GM18505 (cell line): ENCODE measurements around the gene OST4.

Source experiments
- ATAC-seq: cut with Tn5 transposase; IDR thresholded peaks from one replicate; pipeline ENCODE4 v1.9.1; 2021; ENCODE audit not compliant: unreplicated experiment
- POLR2A ChIP-seq: IDR thresholded peaks from 4 replicates; pipeline ENCODE4 v1.6.1; 2011; ENCODE audit warnings: borderline replicate concordance; ENCODE audit not compliant: insufficient read depth, insufficient read length; ENCODE audit errors: extremely low read depth

Gene OST4

GRCh38 chr2:27042985-27043634 is 28.3 kb downstream of the OST4 start:
- ATAC-seq = no peak
- TF ChIP-seq POLR2A = no peak

GRCh38 chr2:27042159-27042661 is 29.2 kb downstream of the OST4 start:
- no peak for TF ChIP-seq POLR2A
- peak; percentile 59 for ATAC-seq

GRCh38 chr2:27041752-27042151 is 29.7 kb downstream of the OST4 start:
- ATAC-seq = peak; percentile 23
- no peak for TF ChIP-seq POLR2A

GRCh38 chr2:27040282-27040681 is 31.2 kb downstream of the OST4 start:
- ATAC-seq = no peak
- no peak for TF ChIP-seq POLR2A

- no peak for TF ChIP-seq POLR2A
- no peak for ATAC-seq
Observed at GRCh38 chr2:27039871-27040270, 31.6 kb downstream of the OST4 start.

DNA sequence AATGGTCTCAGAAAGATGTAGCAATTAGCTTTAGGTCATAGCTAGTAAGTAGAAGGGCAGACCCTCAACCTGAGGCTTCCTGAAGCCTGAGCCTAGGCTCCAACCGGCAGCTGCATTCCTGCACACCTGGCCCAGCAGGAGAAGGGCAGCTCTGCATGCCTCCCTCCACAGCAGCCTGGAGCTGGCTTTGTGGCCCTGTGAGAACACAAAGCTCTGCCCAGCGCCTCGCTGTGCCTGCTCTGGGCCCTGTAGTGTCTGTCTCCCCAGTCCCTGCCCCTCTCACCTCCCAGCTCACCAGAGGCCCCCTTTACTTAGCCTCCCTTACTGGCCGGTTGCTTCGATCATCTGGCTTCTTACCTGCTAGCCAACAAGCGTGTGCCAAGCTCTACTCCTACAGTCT is 32.0 kb downstream of the OST4 start:
- TF ChIP-seq POLR2A = no peak
- no peak for ATAC-seq

DNA sequence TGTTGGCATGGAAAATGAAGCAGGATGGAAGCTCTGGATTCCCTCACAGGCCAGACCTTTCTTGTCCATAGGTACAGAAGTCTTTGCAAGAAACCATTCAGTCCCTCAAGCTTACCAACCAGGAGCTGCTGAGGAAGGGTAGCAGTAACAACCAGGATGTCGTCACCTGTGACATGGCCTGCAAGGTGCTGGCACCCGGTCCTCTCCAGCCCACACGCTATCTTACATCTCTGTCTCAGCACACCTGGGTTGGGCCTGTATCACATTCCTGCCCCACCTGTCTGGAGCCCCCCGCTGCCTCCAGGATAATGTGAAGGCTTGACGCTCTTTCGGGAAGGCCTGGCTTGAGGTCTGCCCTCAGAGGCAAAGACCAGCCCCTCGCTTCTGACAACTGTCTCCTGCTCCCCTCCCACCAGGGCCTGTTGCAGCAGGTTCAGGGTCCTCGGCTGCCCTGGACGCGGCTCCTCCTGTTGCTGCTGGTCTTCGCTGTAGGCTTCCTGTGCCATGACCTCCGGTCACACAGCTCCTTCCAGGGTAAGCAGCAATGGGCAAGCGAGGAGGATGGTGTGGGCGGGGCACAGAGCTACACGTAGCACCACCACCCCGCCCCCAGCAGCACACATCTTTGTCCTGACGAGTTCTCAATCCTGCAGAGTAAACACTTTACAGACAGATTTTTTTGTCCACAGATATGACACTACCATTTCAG is 32.7 kb downstream of the OST4 start:
- no peak for ATAC-seq
- TF ChIP-seq POLR2A = no peak

DNA sequence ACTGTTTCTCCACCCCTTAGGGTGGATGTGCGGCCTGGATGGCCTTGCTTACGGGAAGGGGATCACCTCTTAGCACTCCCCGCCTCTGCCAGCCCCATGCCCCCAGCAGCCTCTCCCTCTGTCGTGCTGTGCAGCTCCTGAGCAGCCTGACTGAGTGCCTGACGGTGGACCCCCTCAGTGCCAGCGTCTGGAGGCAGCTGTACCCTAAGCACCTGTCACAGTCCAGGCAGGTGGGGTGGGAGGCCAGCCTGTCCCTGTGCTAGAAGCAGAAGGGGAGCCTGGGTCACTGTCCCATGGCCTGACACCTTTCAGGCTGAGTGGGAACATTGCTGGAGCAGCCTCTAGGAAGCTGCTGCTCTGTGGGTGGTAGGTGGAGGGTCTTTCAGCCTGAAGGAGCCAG is 33.4 kb downstream of the OST4 start:
- no peak for ATAC-seq
- TF ChIP-seq POLR2A = no peak

- TF ChIP-seq POLR2A = no peak
- no peak for ATAC-seq
Observed at GRCh38 chr2:27033253-27033852, 38.1 kb downstream of the OST4 start.

DNA sequence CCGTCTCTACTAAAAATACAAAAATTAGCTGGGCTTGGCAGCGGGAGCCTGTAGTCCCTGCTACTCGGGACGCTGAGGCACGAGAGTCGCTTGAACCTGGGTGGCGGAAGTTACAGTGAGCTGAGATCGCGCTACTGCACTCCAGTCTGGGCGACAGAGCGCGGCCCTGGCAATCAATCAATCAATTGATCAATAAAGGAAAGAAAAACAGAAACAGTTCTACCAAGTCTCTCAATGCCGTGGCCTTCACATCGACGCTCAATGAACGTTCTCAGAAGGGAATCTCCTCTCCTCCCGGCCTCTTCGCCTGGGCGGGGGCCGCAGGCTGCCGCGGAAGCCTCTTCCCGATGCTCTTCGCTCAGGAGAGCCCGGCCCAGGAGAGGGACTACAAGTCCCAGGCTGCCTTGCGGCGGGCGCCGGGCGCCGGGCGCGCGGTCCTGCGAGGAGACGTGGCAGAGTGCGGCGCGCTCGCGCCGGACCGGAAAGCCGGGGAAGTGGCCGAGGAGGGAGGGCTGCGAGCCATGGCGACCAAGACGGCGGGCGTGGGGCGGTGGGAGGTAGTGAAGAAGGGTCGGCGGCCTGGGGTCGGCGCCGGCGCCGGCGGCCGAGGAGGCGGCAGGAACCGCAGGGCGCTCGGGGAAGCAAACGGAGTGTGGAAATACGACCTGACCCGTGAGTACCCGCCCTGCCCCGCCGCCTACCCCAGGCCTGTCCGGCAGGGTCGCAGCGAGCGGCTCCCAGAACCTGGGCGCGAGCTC is 38.8 kb downstream of the OST4 start, which contains the start of gene TMEM214:
TSS of gene TMEM214 (plus strand) at position 471 of the 758 bp plus-strand sequence. CDS start at position 522, 51 bp downstream.
- peak; percentile 81 for ATAC-seq
- TF ChIP-seq POLR2A = peak; percentile 83

DNA sequence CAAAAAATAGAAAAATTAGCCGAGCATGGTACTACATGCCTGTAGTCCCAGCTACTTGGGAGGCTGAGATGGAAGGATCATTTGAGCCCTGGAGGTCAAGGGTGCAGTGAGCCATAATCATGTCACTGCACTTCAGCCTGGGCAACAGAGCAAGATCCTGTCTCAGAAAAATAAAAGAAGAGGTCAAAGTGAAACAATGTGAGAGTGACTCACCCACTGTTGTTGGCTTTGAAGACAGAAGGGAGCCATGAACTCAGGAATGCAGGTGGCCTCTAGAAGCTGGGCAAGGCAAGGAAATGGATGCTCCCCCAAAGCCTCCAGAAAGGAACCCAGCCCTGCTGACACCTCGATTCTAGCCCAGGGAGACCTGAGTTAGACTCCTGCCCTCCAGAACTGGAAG is 42.4 kb downstream of the OST4 start:
- TF ChIP-seq POLR2A = no peak
- ATAC-seq = no peak

DNA sequence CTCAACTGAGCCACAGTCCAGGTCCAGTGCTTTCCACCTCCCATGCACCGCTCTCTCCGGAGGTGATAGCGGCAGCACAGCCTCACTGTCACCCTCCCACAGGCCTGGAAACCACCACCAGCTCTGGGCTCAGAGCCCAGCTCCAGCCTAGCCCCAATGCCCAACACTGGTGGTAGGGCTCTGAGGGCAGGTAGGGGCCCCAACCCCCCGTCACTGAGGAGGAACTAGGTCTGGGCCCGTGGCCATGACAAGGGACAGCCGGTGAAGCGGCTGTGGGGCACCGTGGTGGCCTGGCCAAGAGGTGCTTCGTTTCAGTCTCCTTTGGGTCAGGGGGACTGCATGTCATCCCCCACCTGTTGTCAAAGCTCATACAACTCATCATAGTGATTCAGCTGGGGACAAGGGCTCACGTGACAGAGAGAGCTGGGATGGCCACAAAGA is 44.2 kb downstream of the OST4 start:
- ATAC-seq = no peak
- TF ChIP-seq POLR2A = no peak
